Measurements from ENCODE around the gene RAB10. TPM values are rescaled to one million over a fixed set of nuclear protein-coding genes. Genes with fewer than 3 reads are reported as not detected.

RAB10 gene
- total and polyA plus RNA-seq, 2 experiments from 2014 or later, result 102 to 143 TPM

GRCh38 chr2:26072925-26073768, 39.3 kb downstream of the RAB10 start:
- Mint-ChIP-seq H3K27me3 (ENCODE audit: insufficient read depth, low read depth, poor library complexity) (peaks cover 4% of the 10 kb centered on the region), H3K9me3 (no peaks in the 10 kb centered on the region; the same call in 2 of the 3 replicates), H3K36me3 (ENCODE audit: low read depth) (peaks cover 6% of the 10 kb centered on the region; the same call in 2 of the 3 replicates), H3K4me3 (no peak overlapping the region; the same call in 2 of the 3 replicates), H3K4me1 (peaks cover 45% of the 10 kb centered on the region), H3K27ac (no peak overlapping the region; the same call in 1 of the 2 replicates)
- peak; percentile 60 for DNase-seq (ENCODE audit: low spot score)
- Histone ChIP-seq H3K4me2 (no peak overlapping the region), H3F3A (replicated peaks; ENCODE audit: low read depth) (no peaks in the 10 kb centered on the region), H3K27ac (ENCODE audit: low read depth) (peak overlapping the region; percentile 9; the same call in 1 of the 2 replicates), H2AFZ (no peak overlapping the region), H3K4me1 (ENCODE audit: insufficient read depth) (peaks cover 34% of the 10 kb centered on the region), H4K20me1 (replicated peaks; ENCODE audit: insufficient read depth) (peaks cover 8% of the 10 kb centered on the region), H3K79me2 (replicated peaks; ENCODE audit: insufficient read depth) (peaks cover 100% of the 10 kb centered on the region), H3K27me3 (ENCODE audit: insufficient read depth) (no peaks in the 10 kb centered on the region), H3K36me3 (ENCODE audit: insufficient read depth) (no peaks in the 10 kb centered on the region), H3K9me2 (ENCODE audit: insufficient read depth) (no peaks in the 10 kb centered on the region), H3K4me3 (no peak overlapping the region)
- no peak for TF ChIP-seq ZNF331 (CRISPR knock-in tag; IDR thresholded peaks at IDR 0.05; ENCODE audit: low read depth)
- 0 out of 2 replicates have a peak, but pooled peaks have one; percentile 21 for TF ChIP-seq ETS1 (IDR thresholded peaks at IDR 0.05)
- ATAC-seq, result peak; percentile 75

GRCh38 chr2:26073830-26074229, 39.9 kb downstream of the RAB10 start:
- Mint-ChIP-seq H3K27me3 (ENCODE audit: insufficient read depth, low read depth, poor library complexity) (peaks cover 4% of the 10 kb centered on the region), H3K36me3 (ENCODE audit: low read depth) (peaks cover 12% of the 10 kb centered on the region), H3K27ac (no peak overlapping the region; the same call in 1 of the 2 replicates), H3K4me1 (peaks cover 40% of the 10 kb centered on the region), H3K4me3 (no peak overlapping the region), H3K9me3 (peaks cover 5% of the 10 kb centered on the region)
- H3K4me2 ChIP-seq, result no peak overlapping the region
- DNase-seq (ENCODE audit: low spot score) (no peak), ATAC-seq (no peak)
- H3K36me3 ChIP-seq (ENCODE audit: insufficient read depth), result no peaks in the 10 kb centered on the region
- peaks cover 8% of the 10 kb centered on the region for H4K20me1 ChIP-seq (replicated peaks; ENCODE audit: insufficient read depth)
- H3K4me3 ChIP-seq, result no peak overlapping the region
- no peaks in the 10 kb centered on the region for H3F3A ChIP-seq (replicated peaks; ENCODE audit: low read depth)
- peaks cover 100% of the 10 kb centered on the region for H3K79me2 ChIP-seq (replicated peaks; ENCODE audit: insufficient read depth)
- no peak overlapping the region for H3K27ac ChIP-seq (ENCODE audit: low read depth)
- H3K4me1 ChIP-seq (ENCODE audit: insufficient read depth), result peaks cover 28% of the 10 kb centered on the region
- H2AFZ ChIP-seq, result no peak overlapping the region
- H3K27me3 ChIP-seq (ENCODE audit: insufficient read depth), result no peaks in the 10 kb centered on the region
- no peaks in the 10 kb centered on the region for H3K9me2 ChIP-seq (ENCODE audit: insufficient read depth)
- TF ChIP-seq ZNF462 (CRISPR knock-in tag; IDR thresholded peaks at IDR 0.05) (no peak), JUNB (IDR thresholded peaks at IDR 0.05; ENCODE audit: unreplicated experiment) (no peak), EZH2 (IDR thresholded peaks at IDR 0.05; ENCODE audit: low read depth, unreplicated experiment) (no peak), REST (IDR thresholded peaks at IDR 0.05; ENCODE audit: unreplicated experiment) (no peak), ZNF331 (CRISPR knock-in tag; IDR thresholded peaks at IDR 0.05; ENCODE audit: low read depth) (no peak), STAT1 (IDR thresholded peaks at IDR 0.05; ENCODE audit: unreplicated experiment) (no peak), NANOG (IDR thresholded peaks at IDR 0.05; ENCODE audit: borderline replicate concordance) (no peak), CREB1 (CRISPR knock-in tag; IDR thresholded peaks at IDR 0.05; ENCODE audit: low read depth) (no peak), POLR2AphosphoS5 (IDR thresholded peaks at IDR 0.05; ENCODE audit: low read depth) (no peak)

Data from GM23338 (cell line).